Neuronal stem cell (in vitro differentiated cells): ENCODE results near the gene CYP1A2.

Experiments used
- DNase-seq: peaks from one replicate; pipeline ENCODE4 v3.0.0-alpha.2; 2013; ENCODE audit warnings: low spot score
- H2AFZ ChIP-seq: one replicate; pipeline ENCODE4 v1.6.1; 2013; ENCODE audit warnings: mild to moderate bottlenecking, low read length, inconsistent platforms
- H2AK5ac ChIP-seq: 2 replicates; pipeline ENCODE4 v1.6.1; 2013; ENCODE audit warnings: low read depth, mild to moderate bottlenecking, inconsistent platforms, low read length, moderate library complexity, mixed read lengths
- H2BK120ac ChIP-seq: 2 replicates; pipeline ENCODE4 v1.6.1; 2013; ENCODE audit warnings: low read depth, mild to moderate bottlenecking, inconsistent platforms, low read length, moderate library complexity, mixed read lengths
- H2BK12ac ChIP-seq: one replicate; pipeline ENCODE4 v1.6.1; 2013; ENCODE audit warnings: low read length, inconsistent platforms
- H2BK15ac ChIP-seq: 2 replicates; pipeline ENCODE4 v1.6.1; 2013; ENCODE audit warnings: mild to moderate bottlenecking, low read length, inconsistent platforms, mixed read lengths
- H2BK5ac ChIP-seq: one replicate; pipeline ENCODE4 v1.6.1; 2013; ENCODE audit warnings: inconsistent platforms, mild to moderate bottlenecking, low read length, moderate library complexity
- H3K14ac ChIP-seq: one replicate; pipeline ENCODE4 v1.6.1; 2013; ENCODE audit warnings: low read length, inconsistent platforms
- H3K18ac ChIP-seq: 2 replicates; pipeline ENCODE4 v1.6.1; 2013; ENCODE audit warnings: low read length, inconsistent platforms
- H3K23ac ChIP-seq: 2 replicates; pipeline ENCODE4 v1.6.1; 2013; ENCODE audit warnings: low read depth, mild to moderate bottlenecking, mixed read lengths, low read length, inconsistent platforms; ENCODE audit not compliant: poor library complexity
- H3K27ac ChIP-seq: replicated peaks from 3 replicates; pipeline ENCODE4 v1.5.1; 2013; ENCODE audit warnings: low read length, inconsistent platforms
- H3K27me3 ChIP-seq, 3 experiments: 2 replicates each; pipeline ENCODE4 v1.6.1; 2013; ENCODE audit warnings: low read length in 3 of 3, mild to moderate bottlenecking in 2 of 3, inconsistent platforms in 1 of 3, low read depth in 1 of 3, mixed read lengths in 1 of 3, moderate library complexity in 1 of 3; ENCODE audit not compliant: control insufficient read depth in 3 of 3, insufficient read depth in 3 of 3
- H3K36me3 ChIP-seq, 2 donors: replicated peaks in 1 of 2; 2 replicates each; pipeline ENCODE4 v1.6.1; 2013; ENCODE audit warnings: low read length in 2 of 2; ENCODE audit not compliant: control insufficient read depth in 2 of 2, insufficient read depth in 2 of 2
- H3K4ac ChIP-seq: 2 replicates; pipeline ENCODE4 v1.6.1; 2013; ENCODE audit warnings: inconsistent platforms, mild to moderate bottlenecking, low read length, moderate library complexity
- H3K4me1 ChIP-seq, 2 donors: 1 replicate in 1 of 2; 2 replicates in 1 of 2; pipeline ENCODE4 v1.6.1; 2013; ENCODE audit warnings: low read length in 2 of 2, low read depth in 1 of 2; ENCODE audit not compliant: control insufficient read depth in 2 of 2, insufficient read depth in 1 of 2
- H3K4me2 ChIP-seq: one replicate; pipeline ENCODE4 v1.6.1; 2013; ENCODE audit warnings: mild to moderate bottlenecking, low read length, inconsistent platforms; ENCODE audit not compliant: insufficient read depth, poor library complexity, severe bottlenecking
- H3K4me3 ChIP-seq, 2 donors: 2 replicates each; pipeline ENCODE4 v1.5.1; 2013; ENCODE audit warnings: low read length in 2 of 2, mild to moderate bottlenecking in 2 of 2, inconsistent platforms in 1 of 2, moderate library complexity in 1 of 2
- H3K79me1 ChIP-seq: one replicate; pipeline ENCODE4 v1.6.1; 2013; ENCODE audit warnings: low read depth, mild to moderate bottlenecking, inconsistent platforms, low read length, moderate library complexity
- H3K9ac ChIP-seq: one replicate; pipeline ENCODE4 v1.6.1; 2013; ENCODE audit warnings: mild to moderate bottlenecking, low read depth, low read length, inconsistent platforms; ENCODE audit not compliant: poor library complexity
- H3K9me3 ChIP-seq, 2 donors: replicated peaks in 1 of 2; 2 replicates each; pipeline versions ENCODE3 to v1.6.1; 2013; ENCODE audit warnings: low read length in 2 of 2, mild to moderate bottlenecking in 2 of 2, inconsistent platforms in 1 of 2, low read depth in 1 of 2, mixed read lengths in 1 of 2, moderate library complexity in 1 of 2; ENCODE audit not compliant: control insufficient read depth in 2 of 2, insufficient read depth in 1 of 2
- H4K8ac ChIP-seq: one replicate; pipeline ENCODE4 v1.6.1; 2013; ENCODE audit warnings: low read depth, mild to moderate bottlenecking, inconsistent platforms, low read length, moderate library complexity
- H4K91ac ChIP-seq: one replicate; pipeline ENCODE4 v1.6.1; 2013; ENCODE audit warnings: low read length, low read depth, mild to moderate bottlenecking, inconsistent platforms; ENCODE audit not compliant: poor library complexity
- WGBS, 2 donors: extraction: QIAGEN DNeasy Blood & Tissue Kit; methylation state at CpG; one replicate each; pipeline ENCODE4 v1.1.7; 2013; ENCODE audit warnings: missing lambda C conversion rate in 2 of 2, mixed read lengths in 1 of 2; ENCODE audit not compliant: insufficient read length in 2 of 2, insufficient replicate concordance in 1 of 2; ENCODE audit errors: extremely low coverage in 2 of 2; 5-methylcytosine and 5-hydroxymethylcytosine counted together

Gene CYP1A2

GRCh38 chr15:74789741-74790079 lies 41.1 kb downstream of the CYP1A2 start:
- no peak for DNase-seq
- no peak overlapping the region for H3K27ac ChIP-seq
- H4K8ac ChIP-seq = no peak overlapping the region
- no peak overlapping the region for H3K9ac ChIP-seq
- H3K9me3 ChIP-seq = no peaks in the 10 kb centered on the region
- no peak overlapping the region for H3K4me3 ChIP-seq
- no peak overlapping the region for H3K4ac ChIP-seq
- H2BK120ac ChIP-seq = no peak overlapping the region
- no peak overlapping the region for H3K14ac ChIP-seq
- no peak overlapping the region for H4K91ac ChIP-seq
- H3K36me3 ChIP-seq = peaks cover 4 to 24% of the 10 kb centered on the region in 2 donors
- WGBS, 2 donors = no CpG with 5 or more reads among the region's 3 CpGs
- H2BK15ac ChIP-seq = no peak overlapping the region
- no peak overlapping the region for H3K23ac ChIP-seq
- H3K4me2 ChIP-seq = no peak overlapping the region
- no peak overlapping the region for H2AFZ ChIP-seq
- H3K18ac ChIP-seq = no peak overlapping the region
- H3K79me1 ChIP-seq = peaks cover 5% of the 10 kb centered on the region
- H2AK5ac ChIP-seq = no peak overlapping the region
- no peaks in the 10 kb centered on the region for H3K27me3 ChIP-seq
- no peak overlapping the region for H2BK12ac ChIP-seq
- peak overlapping the region; percentile 11 for H2BK5ac ChIP-seq
- peaks cover 11 to 20% of the 10 kb centered on the region in 2 donors for H3K4me1 ChIP-seq

DNA sequence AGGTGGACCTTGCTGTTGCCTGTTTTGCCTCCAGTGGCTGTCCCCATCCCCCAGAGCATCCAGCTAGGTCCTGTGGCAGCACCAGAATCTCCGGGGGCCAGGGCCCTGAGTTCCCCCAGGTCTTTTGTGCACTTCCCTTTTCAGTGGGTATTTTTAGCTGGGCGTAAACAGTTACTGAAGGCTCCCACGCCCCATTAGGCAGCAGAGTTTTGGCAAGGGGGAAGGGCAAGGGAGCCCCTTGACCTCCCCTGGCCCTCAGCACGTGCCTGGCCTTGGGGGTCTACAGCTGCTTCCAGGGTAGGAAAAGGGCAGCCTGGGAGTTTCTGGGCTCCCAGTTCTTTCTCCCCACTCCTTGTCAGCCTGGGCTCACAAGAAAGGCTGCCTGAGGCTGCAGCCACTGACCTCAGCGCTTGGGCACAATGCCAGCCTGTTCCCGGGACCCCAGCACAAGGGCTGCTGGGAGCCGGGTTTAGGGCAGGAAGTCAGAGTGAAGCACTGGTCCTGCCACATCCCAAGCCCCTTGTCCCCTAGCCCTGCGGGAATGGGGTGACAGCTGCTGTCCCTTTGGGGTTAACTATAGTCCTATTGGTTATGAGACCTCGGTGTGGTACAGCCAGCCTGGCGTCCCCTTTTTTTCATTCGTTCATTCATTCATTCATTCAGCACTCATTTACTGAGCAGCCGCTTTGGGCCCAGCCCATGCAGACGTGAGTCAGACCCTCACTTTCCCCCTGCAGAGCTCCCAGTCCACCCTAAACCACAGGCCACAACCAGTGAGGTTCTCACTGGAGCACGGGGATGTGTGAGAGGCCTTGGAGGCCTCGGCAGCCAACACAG lies 41.7 kb downstream of the CYP1A2 start:
- Histone ChIP-seq H3K4me1 (peaks cover 11 to 20% of the 10 kb centered on the region in 2 donors), H2AFZ (no peak overlapping the region), H3K9ac (no peak overlapping the region), H2AK5ac (no peak overlapping the region), H4K91ac (no peak overlapping the region), H4K8ac (no peak overlapping the region), H3K23ac (no peak overlapping the region), H3K9me3 (no peaks in the 10 kb centered on the region), H2BK12ac (no peak overlapping the region), H2BK15ac (no peak overlapping the region), H3K27me3 (no peaks in the 10 kb centered on the region), H3K4me3 (no peak overlapping the region), H3K18ac (no peak overlapping the region), H3K4ac (no peak overlapping the region), H3K36me3 (peaks cover 4 to 24% of the 10 kb centered on the region in 2 donors), H3K79me1 (peaks cover 8% of the 10 kb centered on the region), H3K4me2 (no peak overlapping the region), H2BK120ac (no peak overlapping the region), H2BK5ac (peak overlapping the region; percentile 11), H3K14ac (no peak overlapping the region), H3K27ac (no peak overlapping the region)
- no CpG with 5 or more reads among the region's 15 CpGs for WGBS, 2 donors
- DNase-seq = no peak

GRCh38 chr15:74791007-74791406 lies 42.4 kb downstream of the CYP1A2 start:
- WGBS, 2 donors = no CpG with 5 or more reads among the region's 1 CpG

DNA sequence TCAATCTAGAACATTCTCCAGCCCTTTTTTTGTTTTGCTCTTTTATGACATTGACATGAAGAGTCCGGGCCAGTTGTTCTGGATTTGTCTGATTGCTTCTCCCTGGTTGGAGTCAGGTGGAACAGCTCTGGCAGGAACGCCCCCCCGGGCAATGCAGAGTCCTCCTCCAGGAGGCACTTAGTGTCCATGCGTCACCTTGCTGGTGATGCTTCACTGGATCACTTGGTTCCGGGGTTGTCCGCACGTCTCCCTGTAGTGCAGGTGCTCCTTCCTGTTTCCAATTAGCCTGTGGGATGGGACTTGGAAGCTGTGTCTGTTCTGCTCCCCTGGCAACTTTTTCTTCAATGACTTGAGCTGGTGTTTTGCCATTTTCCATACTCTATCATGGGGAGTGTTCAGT lies 43.0 kb downstream of the CYP1A2 start:
- H3K27ac ChIP-seq = no peak overlapping the region
- DNase-seq = no peak
- H2BK15ac ChIP-seq = no peak overlapping the region
- no peaks in the 10 kb centered on the region for H3K9me3 ChIP-seq
- H3K4me2 ChIP-seq = no peak overlapping the region
- H3K18ac ChIP-seq = no peak overlapping the region
- no peaks in the 10 kb centered on the region for H3K27me3 ChIP-seq
- no peak overlapping the region for H2AFZ ChIP-seq
- H2BK5ac ChIP-seq = no peak overlapping the region
- H3K4ac ChIP-seq = no peak overlapping the region
- H3K9ac ChIP-seq = no peak overlapping the region
- no peak overlapping the region for H4K8ac ChIP-seq
- H4K91ac ChIP-seq = no peak overlapping the region
- peaks cover 3 to 15% of the 10 kb centered on the region in 2 donors for H3K36me3 ChIP-seq
- H3K79me1 ChIP-seq = peaks cover 8% of the 10 kb centered on the region
- WGBS, 2 donors = no CpG with 5 or more reads among the region's 7 CpGs
- H3K4me3 ChIP-seq = no peak overlapping the region
- H3K14ac ChIP-seq = no peak overlapping the region
- peaks cover 11 to 20% of the 10 kb centered on the region in 2 donors for H3K4me1 ChIP-seq
- no peak overlapping the region for H2BK120ac ChIP-seq
- no peak overlapping the region for H3K23ac ChIP-seq
- H2AK5ac ChIP-seq = no peak overlapping the region
- H2BK12ac ChIP-seq = no peak overlapping the region

More at GRCh38 chr15:74791007-74791406, 42.4 kb downstream of the CYP1A2 start:
- Histone ChIP-seq H2BK120ac (no peak overlapping the region), H3K79me1 (peaks cover 8% of the 10 kb centered on the region), H3K4ac (no peak overlapping the region), H3K4me3 (no peak overlapping the region), H3K9ac (no peak overlapping the region), H3K27me3 (no peaks in the 10 kb centered on the region), H3K23ac (no peak overlapping the region), H2BK12ac (no peak overlapping the region), H2AFZ (no peak overlapping the region), H3K36me3 (peaks cover 3 to 21% of the 10 kb centered on the region in 2 donors), H2BK5ac (no peak overlapping the region), H3K18ac (no peak overlapping the region), H2BK15ac (no peak overlapping the region), H3K27ac (no peak overlapping the region), H2AK5ac (no peak overlapping the region), H3K14ac (no peak overlapping the region), H3K9me3 (no peaks in the 10 kb centered on the region), H3K4me2 (no peak overlapping the region), H4K91ac (no peak overlapping the region), H3K4me1 (peaks cover 11 to 20% of the 10 kb centered on the region in 2 donors), H4K8ac (no peak overlapping the region)
- DNase-seq = no peak
